Neural progenitor cell (in vitro differentiated cells): ENCODE results near the gene DIP2A. TPM values are rescaled to one million over a fixed set of nuclear protein-coding genes. Genes with fewer than 3 reads are reported as not detected.

Source experiments
- DNase-seq: peaks from one replicate; pipeline ENCODE4 v3.0.0-alpha.2; 2016; ENCODE audit warnings: low spot score
- H2AFZ ChIP-seq: fragments of 200-600 bp; sonication (generic); replicated peaks from 2 replicates; pipeline ENCODE4 v1.6.1; 2016; ENCODE audit warnings: antibody characterized with exemption
- H3F3A ChIP-seq: fragments of 200-600 bp; sonication (generic); 2 replicates; pipeline ENCODE4 v1.6.1; 2016; ENCODE audit warnings: antibody characterized with exemption, low read depth
- H3K27ac ChIP-seq: fragments of 200-600 bp; sonication (generic); 2 replicates; pipeline ENCODE4 v1.5.1; 2016; ENCODE audit warnings: mild to moderate bottlenecking
- H3K27me3 ChIP-seq: fragments of 200-600 bp; sonication (generic); 2 replicates; pipeline ENCODE4 v1.6.1; 2016; ENCODE audit warnings: mild to moderate bottlenecking, moderate library complexity
- H3K36me3 ChIP-seq: fragments of 200-600 bp; sonication (generic); 2 replicates; pipeline ENCODE4 v1.5.1; 2016
- H3K4me1 ChIP-seq: fragments of 200-600 bp; sonication (generic); 2 replicates; pipeline ENCODE4 v1.6.1; 2016; ENCODE audit warnings: mixed run types
- H3K4me2 ChIP-seq: fragments of 200-600 bp; sonication (generic); 2 replicates; pipeline ENCODE4 v1.6.1; 2016
- H3K4me3 ChIP-seq: fragments of 200-600 bp; sonication (generic); 2 replicates; pipeline ENCODE4 v1.5.1; 2016
- H3K79me2 ChIP-seq: fragments of 200-600 bp; sonication (generic); 2 replicates; pipeline ENCODE4 v1.6.1; 2016; ENCODE audit warnings: low read depth
- H3K9ac ChIP-seq: fragments of 200-600 bp; sonication (generic); 2 replicates; pipeline ENCODE4 v1.6.1; 2016
- H3K9me3 ChIP-seq: fragments of 200-600 bp; sonication (generic); 2 replicates; pipeline ENCODE4 v1.5.1; 2016; ENCODE audit warnings: low read depth
- H4K20me1 ChIP-seq: fragments of 200-600 bp; sonication (generic); 2 replicates; pipeline ENCODE4 v1.6.1; 2016; ENCODE audit warnings: low read depth
- H3K27ac Mint-ChIP-seq: 3 replicates; pipeline ENCODE4 v1.8.0; 2021; ENCODE audit warnings: mixed read lengths
- H3K27me3 Mint-ChIP-seq: 2 replicates; pipeline ENCODE4 v1.8.0; 2022; ENCODE audit warnings: low read depth, mild to moderate bottlenecking, inconsistent platforms, moderate library complexity, mixed read lengths; ENCODE audit not compliant: insufficient read depth
- H3K36me3 Mint-ChIP-seq: 3 replicates; pipeline ENCODE4 v1.8.0; 2021; ENCODE audit warnings: mixed read lengths
- H3K4me1 Mint-ChIP-seq: 3 replicates; pipeline ENCODE4 v1.8.0; 2021; ENCODE audit warnings: mixed read lengths
- H3K4me3 Mint-ChIP-seq: 3 replicates; pipeline ENCODE4 v1.8.0; 2021; ENCODE audit warnings: mild to moderate bottlenecking, moderate library complexity, mixed read lengths
- H3K9me3 Mint-ChIP-seq: 3 replicates; pipeline ENCODE4 v1.8.0; 2020; ENCODE audit warnings: mixed read lengths
- CTCF ChIP-seq: fragments of 200-600 bp; sonication (generic); IDR thresholded peaks from 2 replicates; pipeline ENCODE4 v1.5.1; 2017; ENCODE audit warnings: antibody characterized with exemption, mild to moderate bottlenecking
- EZH2 ChIP-seq: fragments of 200-600 bp; sonication (generic); IDR thresholded peaks from 2 replicates; pipeline ENCODE4 v1.6.1; 2017; ENCODE audit warnings: antibody characterized with exemption, mild to moderate bottlenecking, moderate library complexity
- EZH2phosphoT487 ChIP-seq: fragments of 200-600 bp; sonication (generic); IDR thresholded peaks from 2 replicates; pipeline ENCODE4 v1.6.1; 2017; ENCODE audit warnings: antibody characterized with exemption
- total RNA-seq: library from RNA; depleted of rRNA; stranded (reverse); fragments of >200 nt; gene quantifications from 2 replicates; pipeline ENCODE4 v1.2.3, GENCODE V29; 2015; ENCODE audit warnings: low replicate concordance

Gene DIP2A
- total RNA-seq, 1 donor from 2014 or later: 50.7 TPM

- H3K27me3 Mint-ChIP-seq: no peaks in the 10 kb centered on the region
- no peak for TF ChIP-seq CTCF
Observed at GRCh38 chr21:46412521-46413364, 45.9 kb upstream of the DIP2A start.

GRCh38 chr21:46413365-46413696, 45.4 kb upstream of the DIP2A start:
- Histone ChIP-seq H3K27me3 (no peaks in the 10 kb centered on the region), H3K36me3 (no peaks in the 10 kb centered on the region), H3K9ac (no peak overlapping the region), H2AFZ (no peak overlapping the region), H3K4me1 (peaks cover 9% of the 10 kb centered on the region), H3K9me3 (no peaks in the 10 kb centered on the region), H3F3A (no peaks in the 10 kb centered on the region), H4K20me1 (no peaks in the 10 kb centered on the region), H3K4me3 (no peak overlapping the region), H3K27ac (no peak overlapping the region), H3K79me2 (no peaks in the 10 kb centered on the region), H3K4me2 (no peak overlapping the region)
- no peak for TF ChIP-seq EZH2phosphoT487
- no peak for TF ChIP-seq CTCF
- no peak for TF ChIP-seq EZH2
- H3K9me3 Mint-ChIP-seq: no peaks in the 10 kb centered on the region
- DNase-seq: no peak
- H3K4me1 Mint-ChIP-seq: peaks cover 6% of the 10 kb centered on the region
- no peaks in the 10 kb centered on the region for H3K27me3 Mint-ChIP-seq
- no peak overlapping the region for H3K4me3 Mint-ChIP-seq
- H3K36me3 Mint-ChIP-seq: peaks cover 18% of the 10 kb centered on the region
- H3K27ac Mint-ChIP-seq: peak overlapping the region; percentile 50

More at GRCh38 chr21:46412521-46413364, 45.9 kb upstream of the DIP2A start:
- no peaks in the 10 kb centered on the region for H3K36me3 ChIP-seq
- Mint-ChIP-seq H3K4me1 (peaks cover 6% of the 10 kb centered on the region), H3K4me3 (no peak overlapping the region), H3K27ac (peak overlapping the region; percentile 74), H3K9me3 (no peaks in the 10 kb centered on the region), H3K36me3 (peaks cover 16% of the 10 kb centered on the region)
- no peak overlapping the region for H3K4me2 ChIP-seq
- no peaks in the 10 kb centered on the region for H3F3A ChIP-seq
- H3K4me3 ChIP-seq: no peak overlapping the region
- no peaks in the 10 kb centered on the region for H3K9me3 ChIP-seq
- no peak overlapping the region for H2AFZ ChIP-seq
- no peaks in the 10 kb centered on the region for H3K79me2 ChIP-seq
- H3K27ac ChIP-seq: no peak overlapping the region
- H3K27me3 ChIP-seq: no peaks in the 10 kb centered on the region
- no peak for DNase-seq
- H4K20me1 ChIP-seq: no peaks in the 10 kb centered on the region
- peaks cover 9% of the 10 kb centered on the region for H3K4me1 ChIP-seq
- no peak overlapping the region for H3K9ac ChIP-seq

GRCh38 chr21:46414965-46415275, 43.8 kb upstream of the DIP2A start:
- H3K4me2 ChIP-seq: no peak overlapping the region
- peaks cover 9% of the 10 kb centered on the region for H3K4me1 ChIP-seq
- H3K27me3 Mint-ChIP-seq: no peaks in the 10 kb centered on the region
- H4K20me1 ChIP-seq: no peaks in the 10 kb centered on the region
- DNase-seq: no peak
- no peaks in the 10 kb centered on the region for H3K9me3 ChIP-seq
- no peaks in the 10 kb centered on the region for H3K79me2 ChIP-seq
- peaks cover 19% of the 10 kb centered on the region for H3K36me3 Mint-ChIP-seq
- peaks cover 6% of the 10 kb centered on the region for H3K4me1 Mint-ChIP-seq
- H3K27ac Mint-ChIP-seq: no peak overlapping the region
- H3F3A ChIP-seq: no peaks in the 10 kb centered on the region
- H3K27me3 ChIP-seq: no peaks in the 10 kb centered on the region
- H3K9ac ChIP-seq: no peak overlapping the region
- H3K4me3 Mint-ChIP-seq: no peak overlapping the region
- no peak overlapping the region for H3K27ac ChIP-seq
- TF ChIP-seq EZH2 (no peak), EZH2phosphoT487 (no peak), CTCF (no peak)
- no peak overlapping the region for H3K4me3 ChIP-seq
- no peak overlapping the region for H2AFZ ChIP-seq
- H3K36me3 ChIP-seq: no peaks in the 10 kb centered on the region
- H3K9me3 Mint-ChIP-seq: no peaks in the 10 kb centered on the region
